ENCODE results near the gene EXD2.
"Not testable (repeated sequence)": the region's sequence is repeated elsewhere in the genome, so short reads cannot be mapped to it uniquely, and the experiment has no call there.

The EXD2 gene

DNA sequence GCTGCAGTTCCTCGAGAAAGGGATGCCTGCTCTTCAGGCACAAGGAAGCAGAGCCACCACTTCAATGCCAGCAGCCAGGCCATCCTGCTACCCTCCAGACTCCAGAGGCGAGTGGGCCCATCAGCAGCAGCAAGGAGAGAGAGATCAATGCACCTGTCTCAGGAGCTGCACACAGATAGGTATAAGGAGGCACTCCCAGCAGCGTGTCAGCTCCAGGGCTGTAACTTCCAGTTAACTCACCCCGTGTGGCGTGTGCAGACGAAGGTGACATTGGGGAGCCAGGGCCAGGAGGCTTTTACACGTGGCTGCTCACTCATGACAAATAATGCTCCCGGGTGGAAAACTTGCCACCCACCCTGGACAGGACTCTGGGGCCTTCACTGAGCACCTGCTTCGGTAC lies 92.9 kb downstream of the EXD2 start:
- DNase-seq: no peak

DNA sequence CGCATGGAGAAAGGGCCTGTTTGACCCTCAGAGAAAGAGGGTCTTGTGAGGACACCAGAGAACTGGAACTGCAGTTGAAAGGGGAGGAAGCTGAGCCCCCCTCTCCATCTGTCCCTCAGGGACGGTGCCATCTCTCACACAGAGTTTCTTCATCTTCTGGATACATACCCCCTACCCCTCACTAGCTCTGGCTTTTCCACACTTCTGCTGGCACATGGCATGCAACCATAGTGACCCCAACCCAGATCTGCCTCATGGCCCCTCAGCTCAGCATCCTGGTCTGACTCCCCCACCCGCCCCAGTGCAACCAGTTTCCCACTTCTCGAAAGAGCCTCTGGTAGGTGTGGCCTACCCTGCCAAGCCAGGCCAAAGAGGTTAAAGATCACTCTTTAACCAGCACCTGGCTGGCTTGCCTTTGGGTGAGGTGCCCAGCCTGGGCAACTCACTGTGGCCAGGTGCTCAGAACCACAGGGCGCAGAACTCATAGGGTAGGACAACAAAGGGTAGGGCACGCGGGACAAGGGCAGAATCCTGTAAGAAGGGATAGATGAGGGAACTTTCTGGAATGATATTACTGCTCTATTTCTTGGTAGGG lies 94.5 kb downstream of the EXD2 start:
- no peak for DNase-seq

DNA sequence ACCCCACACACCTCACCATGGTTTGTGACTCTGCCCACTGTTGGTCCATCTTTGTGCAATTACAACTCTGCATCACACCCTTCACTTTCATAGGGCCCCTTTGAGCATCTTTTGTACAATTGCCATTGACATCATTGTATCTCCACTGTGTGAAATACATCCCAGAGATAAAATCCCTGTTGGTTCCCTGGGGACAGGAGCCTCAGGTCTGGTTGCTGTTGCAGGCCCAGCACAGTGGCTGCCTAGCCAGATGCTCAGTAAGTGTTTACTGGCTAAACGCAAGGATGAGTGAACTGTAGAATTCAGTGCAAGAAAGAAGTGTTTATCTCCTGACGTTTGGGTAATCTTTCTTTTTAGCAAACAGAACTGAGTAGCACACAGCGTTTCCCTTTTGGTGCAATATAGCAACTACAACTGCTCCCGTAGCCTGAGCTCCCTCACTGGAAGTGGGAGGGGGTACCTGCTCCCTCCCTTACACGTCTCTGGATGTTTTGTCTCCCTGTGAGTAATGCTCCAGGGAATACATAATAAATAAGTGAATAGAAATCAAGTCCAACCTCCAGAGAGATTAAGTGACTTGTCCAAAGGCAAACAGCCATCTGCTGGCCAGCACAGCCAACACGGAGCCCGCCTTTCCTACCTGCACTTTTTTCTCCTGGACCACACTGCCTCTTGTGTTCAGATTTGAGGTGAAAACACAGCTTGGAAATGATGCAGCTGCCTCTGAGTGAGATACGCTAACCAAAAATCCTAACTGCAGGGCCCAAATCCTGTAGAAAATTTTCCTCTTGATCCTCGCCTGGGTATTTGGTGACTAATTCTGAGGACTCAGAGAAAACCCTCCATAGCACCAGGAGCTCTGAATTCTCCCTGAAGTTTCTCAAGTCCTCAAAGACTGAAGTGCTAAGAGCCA lies 96.1 kb downstream of the EXD2 start:
- no peak for DNase-seq

DNA sequence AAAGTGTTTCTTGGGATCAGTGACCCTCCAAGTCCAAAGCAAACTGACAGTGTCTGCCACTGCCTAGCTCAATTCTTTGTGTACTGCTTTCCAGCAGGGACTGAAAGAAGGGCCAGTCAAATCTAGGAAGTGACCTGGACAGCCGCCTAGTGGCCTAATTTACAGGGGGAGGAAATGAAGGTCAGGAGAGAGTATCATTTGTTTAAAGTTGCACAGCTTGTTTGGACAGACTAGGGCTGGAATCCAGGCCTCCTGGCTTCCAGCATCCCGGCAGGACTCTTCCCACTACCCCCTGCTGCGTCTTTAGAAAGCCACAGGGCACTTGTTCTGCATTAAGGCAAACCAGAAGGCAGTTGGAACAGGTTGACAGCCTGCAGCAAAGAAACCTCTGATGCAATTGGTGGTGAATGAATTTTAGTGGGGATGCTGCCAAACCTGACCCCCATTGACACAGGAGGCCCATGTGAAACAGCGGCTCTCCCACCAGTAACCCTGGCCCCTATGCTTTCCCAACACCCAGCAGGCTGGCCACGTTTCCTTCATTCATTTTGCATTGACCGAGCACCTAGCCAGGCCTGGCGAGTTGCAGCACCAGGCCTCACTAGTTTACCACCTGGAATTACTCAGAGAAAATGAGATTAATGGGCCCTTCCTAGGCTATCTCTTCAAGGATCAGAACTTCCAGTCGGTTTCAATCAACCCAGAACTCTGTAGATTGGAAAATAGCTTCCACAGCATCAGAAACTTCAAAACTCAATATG lies 96.9 kb downstream of the EXD2 start:
- DNase-seq: peak; percentile 16

DNA sequence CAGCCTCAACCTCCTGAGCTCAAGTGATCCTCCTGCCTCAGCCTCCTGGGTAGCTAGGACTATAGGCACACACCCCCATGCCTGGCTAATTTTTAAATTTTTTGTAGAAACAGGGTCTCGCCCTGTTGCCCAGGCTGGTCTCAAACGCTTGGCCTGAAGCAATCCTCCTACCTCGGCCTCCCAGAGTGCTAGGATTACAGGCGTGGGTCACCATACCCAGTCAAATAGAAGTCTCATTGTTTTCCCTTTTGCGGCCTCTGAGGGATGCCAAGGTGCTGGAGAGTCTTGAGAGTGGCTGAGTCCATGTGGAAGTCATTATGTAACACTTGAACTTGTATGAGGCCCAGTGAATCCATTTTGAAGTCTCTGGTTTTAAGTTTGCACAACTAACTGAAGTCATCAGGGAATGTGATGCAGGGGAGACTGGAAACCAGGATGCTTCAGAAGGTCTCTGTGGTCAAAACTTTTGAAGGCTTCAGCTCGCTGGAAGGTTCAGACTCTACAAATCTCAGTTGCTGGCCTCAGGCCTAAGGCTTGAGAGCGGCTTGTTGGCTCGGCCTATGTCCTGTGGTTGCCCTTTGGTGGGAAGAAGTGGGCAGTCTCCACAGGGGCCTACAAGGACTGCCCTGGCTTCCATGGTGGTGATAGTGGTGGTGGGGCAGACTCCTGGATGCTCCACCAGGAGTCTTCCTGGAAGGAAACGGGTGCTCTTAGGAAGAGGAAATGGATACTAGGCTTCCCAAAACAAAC lies 97.8 kb downstream of the EXD2 start:
- no peak for DNase-seq

DNA sequence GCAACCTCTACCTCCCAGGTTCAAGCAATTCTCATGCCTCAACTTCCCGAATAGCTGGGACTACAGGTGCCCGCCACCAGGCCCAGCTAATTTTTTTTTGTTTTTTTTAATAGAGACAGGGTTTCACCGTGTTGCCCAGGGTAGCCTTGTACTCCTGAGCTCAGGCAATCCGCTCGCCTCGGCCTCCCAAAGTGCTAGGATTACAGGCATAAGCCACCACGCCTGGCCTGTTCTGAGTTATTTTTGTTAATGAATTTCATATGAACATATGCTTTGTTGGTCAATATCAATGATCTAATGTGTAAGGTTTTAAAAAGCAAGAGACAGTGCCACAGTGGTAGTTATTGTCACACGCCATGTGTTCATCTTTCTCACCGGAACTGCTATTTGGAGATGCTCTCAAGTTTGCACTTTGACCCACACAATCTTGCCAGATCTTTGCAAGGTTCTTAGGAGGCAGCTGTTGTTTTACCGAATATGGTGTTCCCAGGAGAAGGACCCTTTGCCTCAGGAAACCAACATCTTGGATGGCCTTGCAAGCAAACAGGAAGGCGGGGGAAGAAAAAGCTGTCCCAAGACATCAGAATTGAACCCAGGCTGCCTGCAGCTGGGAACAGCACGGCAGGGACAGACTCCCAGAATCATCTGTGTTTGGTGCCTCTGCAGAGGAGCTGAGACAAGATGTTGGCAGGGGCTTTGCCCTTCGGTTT lies 98.7 kb downstream of the EXD2 start:
- no peak for DNase-seq

DNA sequence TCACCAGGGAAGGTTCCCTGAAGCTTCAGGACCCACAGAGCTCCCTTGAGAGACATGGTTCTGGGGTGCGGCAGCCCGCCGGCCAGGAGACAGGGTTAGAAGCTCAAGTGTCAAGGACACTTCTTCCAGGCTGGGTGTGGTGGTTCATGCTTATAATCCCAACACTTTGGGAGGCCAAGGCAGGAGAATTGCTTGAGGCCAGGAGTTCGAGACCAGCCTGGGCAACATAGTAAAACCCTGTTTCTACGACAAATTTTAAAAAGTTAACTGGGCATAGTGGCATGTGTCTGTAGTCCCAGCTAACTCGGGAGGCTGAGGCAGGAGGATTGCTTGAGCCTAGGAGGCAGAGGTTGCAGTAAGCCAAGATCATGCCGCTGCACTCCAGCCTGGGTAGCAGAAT lies 99.6 kb downstream of the EXD2 start:
- DNase-seq: not testable (repeated sequence)

DNA sequence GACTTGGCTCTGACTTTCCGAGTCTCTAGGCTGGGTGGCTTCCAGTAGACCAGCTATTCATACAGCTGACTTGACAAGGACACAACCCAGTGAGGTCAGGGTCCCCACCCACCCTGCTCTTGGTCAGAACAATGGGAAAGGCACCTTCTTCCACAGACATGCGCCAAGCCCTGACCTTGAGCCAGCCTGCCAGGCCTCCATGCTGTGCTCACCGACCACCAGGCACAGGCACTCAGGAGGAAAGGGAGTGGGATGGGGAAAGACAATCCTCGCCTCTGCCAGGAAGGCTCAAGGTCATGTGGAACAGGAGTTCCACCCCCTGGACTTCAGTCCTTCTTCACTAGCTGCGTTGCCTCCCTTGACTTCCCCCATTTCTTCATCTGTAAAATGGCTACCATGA lies 100.1 kb downstream of the EXD2 start:
- no peak for DNase-seq

DNA sequence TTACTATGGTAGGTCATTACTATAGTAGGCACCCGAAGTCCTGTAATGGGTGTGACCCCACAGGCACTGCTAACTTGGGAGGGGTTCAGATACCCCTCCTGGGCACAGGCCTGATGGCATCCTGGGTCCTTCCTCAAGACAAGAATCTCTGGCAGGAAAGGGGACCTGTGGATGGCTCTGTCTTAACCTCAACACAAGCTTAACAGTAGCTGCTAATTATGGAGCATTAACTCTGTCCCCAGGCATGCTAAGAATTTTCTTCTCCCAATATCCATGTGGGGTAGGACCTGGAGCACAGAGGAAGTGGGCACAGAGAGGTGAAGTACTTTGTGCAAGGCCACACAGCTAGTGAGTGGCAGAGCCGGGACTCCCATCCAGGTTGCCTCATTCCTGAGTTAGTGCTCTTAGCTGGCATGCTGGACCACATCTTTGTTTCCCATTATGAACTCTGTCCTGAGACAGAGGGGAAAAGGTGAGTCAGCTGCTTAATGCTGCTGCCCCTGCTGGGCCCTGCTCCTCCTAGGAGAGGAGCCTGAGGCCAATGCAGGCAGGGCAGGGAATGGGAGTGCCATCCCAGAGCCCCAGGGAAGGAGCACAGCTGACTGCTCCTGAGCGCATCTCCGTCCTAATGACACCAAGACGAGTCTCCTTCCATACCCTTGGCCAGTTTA lies 100.7 kb downstream of the EXD2 start:
- peak; percentile 17 for DNase-seq
